HG03442 (cell line): ENCODE measurements around the gene GPRC5C.
A peak's percentile ranks its signal among the peaks of the same experiment; 100 is the strongest.
"Not testable (repeated sequence)": the region's sequence is repeated elsewhere in the genome, so short reads cannot be mapped to it uniquely, and the experiment has no call there.

ENCODE experiments used
- ATAC-seq: cut with Tn5 transposase; IDR thresholded peaks from one replicate; pipeline ENCODE4 v1.9.1; 2021; ENCODE audit warnings: mild to moderate bottlenecking, moderate library complexity; ENCODE audit not compliant: unreplicated experiment

GPRC5C gene

GRCh38 chr17:74405311-74405710 lies 26.6 kb upstream of the GPRC5C start:
- ATAC-seq, result not testable (repeated sequence)

GRCh38 chr17:74407384-74407783 lies 24.5 kb upstream of the GPRC5C start:
- ATAC-seq, result no peak

- no peak for ATAC-seq
Measured at GRCh38 chr17:74408262-74408661, 23.6 kb upstream of the GPRC5C start.

- ATAC-seq, result no peak
Measured at GRCh38 chr17:74408815-74409214, 23.1 kb upstream of the GPRC5C start.

GRCh38 chr17:74410001-74410443 lies 21.9 kb upstream of the GPRC5C start:
- no peak for ATAC-seq

- no peak for ATAC-seq
Measured at GRCh38 chr17:74412581-74412980, 19.3 kb upstream of the GPRC5C start.

- ATAC-seq, result no peak
Measured at GRCh38 chr17:74413491-74413890, 18.4 kb upstream of the GPRC5C start.

- no peak for ATAC-seq
Measured at GRCh38 chr17:74414510-74414909, 17.4 kb upstream of the GPRC5C start.

- no peak for ATAC-seq
Measured at GRCh38 chr17:74415608-74416396, 16.1 kb upstream of the GPRC5C start.

GRCh38 chr17:74417178-74418045 lies 14.5 kb upstream of the GPRC5C start:
- peak; percentile 47 for ATAC-seq

GRCh38 chr17:74419928-74420411 lies 11.9 kb upstream of the GPRC5C start:
- no peak for ATAC-seq

- ATAC-seq, result no peak
Measured at GRCh38 chr17:74424117-74424516, 7.8 kb upstream of the GPRC5C start.

- ATAC-seq, result no peak
Measured at GRCh38 chr17:74424657-74425056, 7.2 kb upstream of the GPRC5C start.

- no peak for ATAC-seq
Measured at GRCh38 chr17:74426551-74427047, 5.3 kb upstream of the GPRC5C start.

GRCh38 chr17:74427048-74427762 lies 4.7 kb upstream of the GPRC5C start:
- ATAC-seq, result no peak

- ATAC-seq, result no peak
Measured at GRCh38 chr17:74427763-74428153, 4.1 kb upstream of the GPRC5C start.

GRCh38 chr17:74429604-74430384 lies 2.1 kb upstream of the GPRC5C start:
- no peak for ATAC-seq

GRCh38 chr17:74430385-74430705 lies 1.5 kb upstream of the GPRC5C start:
- no peak for ATAC-seq

- ATAC-seq, result no peak
Measured at GRCh38 chr17:74430706-74431567, 951 bp upstream of the GPRC5C start.

GRCh38 chr17:74432424-74432690 lies 469 bp downstream of the GPRC5C start:
- ATAC-seq, result no peak
